Measurements from ENCODE around the gene ACBD6. TPM values are rescaled to one million over a fixed set of nuclear protein-coding genes. Genes with fewer than 3 reads are reported as not detected.

The ACBD6 gene
- total and polyA plus RNA-seq, 2 experiments from 2014 or later, result 36.3 to 45.8 TPM

- H2AFZ ChIP-seq, result no peak overlapping the region
- no peak overlapping the region for H3K4me3 ChIP-seq
- H3K27ac ChIP-seq, result no peak overlapping the region
- 83% methylated on average over 13 of the region's 15 CpGs for WGBS (ENCODE audit: low lambda C conversion rate, missing lambda C conversion rate)
- H3K9me2 ChIP-seq (replicated peaks; ENCODE audit: insufficient read depth), result no peaks in the 10 kb centered on the region
- no peaks in the 10 kb centered on the region for H3K9me3 ChIP-seq (ENCODE audit: low read depth)
- H3K4me2 ChIP-seq, result no peak overlapping the region
- no peak for DNase-seq (ENCODE audit: low spot score)
- no peak for TF ChIP-seq EZH2phosphoT487 (IDR thresholded peaks at IDR 0.05; ENCODE audit: low read depth, severe bottlenecking, unreplicated experiment)
- no peak for TF ChIP-seq CTCF (IDR thresholded peaks at IDR 0.05; ENCODE audit: poor library complexity)
- no peak for TF ChIP-seq EZH2 (IDR thresholded peaks at IDR 0.05; ENCODE audit: borderline replicate concordance)
- H3K4me1 ChIP-seq (ENCODE audit: insufficient read depth), result no peaks in the 10 kb centered on the region
- H3K27me3 ChIP-seq, result peaks cover 6% of the 10 kb centered on the region
- H3K36me3 ChIP-seq (replicated peaks; ENCODE audit: insufficient read depth, low read depth), result no peaks in the 10 kb centered on the region
- H4K20me1 ChIP-seq (ENCODE audit: insufficient read depth, poor library complexity, severe bottlenecking), result no peaks in the 10 kb centered on the region
- no peaks in the 10 kb centered on the region for H3K79me2 ChIP-seq
These were observed 245.9 kb downstream of the ACBD6 start for GRCh38 chr1:180256341-180257027.

- Histone ChIP-seq H4K20me1 (ENCODE audit: insufficient read depth, poor library complexity, severe bottlenecking) (no peaks in the 10 kb centered on the region), H3K4me2 (no peak overlapping the region), H3K27ac (no peak overlapping the region), H2AFZ (no peak overlapping the region), H3K9me3 (ENCODE audit: low read depth) (no peaks in the 10 kb centered on the region), H3K4me1 (ENCODE audit: insufficient read depth) (no peaks in the 10 kb centered on the region), H3K36me3 (replicated peaks; ENCODE audit: insufficient read depth, low read depth) (no peaks in the 10 kb centered on the region), H3K9me2 (replicated peaks; ENCODE audit: insufficient read depth) (no peaks in the 10 kb centered on the region), H3K79me2 (no peaks in the 10 kb centered on the region), H3K4me3 (no peak overlapping the region), H3K27me3 (peaks cover 6% of the 10 kb centered on the region)
- no peak for DNase-seq (ENCODE audit: low spot score)
- no peak for TF ChIP-seq EZH2 (IDR thresholded peaks at IDR 0.05; ENCODE audit: borderline replicate concordance)
- TF ChIP-seq EZH2phosphoT487 (IDR thresholded peaks at IDR 0.05; ENCODE audit: low read depth, severe bottlenecking, unreplicated experiment), result no peak
- no peak for TF ChIP-seq CTCF (IDR thresholded peaks at IDR 0.05; ENCODE audit: poor library complexity)
- 70% methylated on average over 18 of the region's 18 CpGs for WGBS (ENCODE audit: low lambda C conversion rate, missing lambda C conversion rate)
These were observed 246.6 kb downstream of the ACBD6 start for GRCh38 chr1:180255536-180256340.

GRCh38 chr1:180254854-180255253, 247.5 kb downstream of the ACBD6 start:
- Histone ChIP-seq H2AFZ (no peak overlapping the region), H3K36me3 (replicated peaks; ENCODE audit: insufficient read depth, low read depth) (no peaks in the 10 kb centered on the region), H3K27me3 (no peaks in the 10 kb centered on the region), H3K4me1 (ENCODE audit: insufficient read depth) (no peaks in the 10 kb centered on the region), H3K9me2 (replicated peaks; ENCODE audit: insufficient read depth) (no peaks in the 10 kb centered on the region), H3K9me3 (ENCODE audit: low read depth) (no peaks in the 10 kb centered on the region), H3K79me2 (no peaks in the 10 kb centered on the region), H4K20me1 (ENCODE audit: insufficient read depth, poor library complexity, severe bottlenecking) (no peaks in the 10 kb centered on the region), H3K4me2 (no peak overlapping the region), H3K27ac (no peak overlapping the region), H3K4me3 (no peak overlapping the region)
- DNase-seq (ENCODE audit: low spot score), result no peak
- WGBS (ENCODE audit: low lambda C conversion rate, missing lambda C conversion rate), result 93% methylated on average over 11 of the region's 11 CpGs
- no peak for TF ChIP-seq EZH2 (IDR thresholded peaks at IDR 0.05; ENCODE audit: borderline replicate concordance)
- TF ChIP-seq CTCF (IDR thresholded peaks at IDR 0.05; ENCODE audit: poor library complexity), result no peak
- TF ChIP-seq EZH2phosphoT487 (IDR thresholded peaks at IDR 0.05; ENCODE audit: low read depth, severe bottlenecking, unreplicated experiment), result no peak

Measured in hepatocyte (in vitro differentiated cells).